Common myeloid progenitor, CD34-positive (primary cell): ENCODE data around the gene RFC5.
A peak's percentile ranks its signal among the peaks of the same experiment; 100 is the strongest.

Source experiments
- CTCF ChIA-PET: fragments of 350-600 bp; sonication (Branson Sonifier 250); formaldehyde crosslinking; loops from one replicate; lab custom pipeline; 2021; ENCODE audit warnings: antibody characterized with exemption; lab: Charles Lee
- POLR2A ChIA-PET: fragments of 350-600 bp; sonication (Branson Sonifier 250); formaldehyde crosslinking; loops from one replicate; lab custom pipeline; 2021; ENCODE audit warnings: antibody characterized with exemption; lab: Charles Lee
- DNase-seq, 3 donors: peaks; one replicate each; pipeline versions ENCODE4 v3.0.0 to v3.0.0-alpha.2; 2013
- H3K27ac ChIP-seq, 2 experiments: 1 replicate in 1 of 2; 2 replicates in 1 of 2; pipeline ENCODE4 v1.7.0; 2013; ENCODE audit warnings: inconsistent platforms in 2 of 2, low read length in 2 of 2, mild to moderate bottlenecking in 2 of 2, low read depth in 1 of 2, moderate library complexity in 1 of 2; ENCODE audit not compliant: severe bottlenecking in 2 of 2, insufficient read depth in 1 of 2, poor library complexity in 1 of 2
- H3K27me3 ChIP-seq, 5 experiments: replicated peaks in 2 of 5; 1 replicate in 3 of 5; 2 replicates in 2 of 5; pipeline versions ENCODE4 v1.6.1 to v1.7.0; 2013; ENCODE audit warnings: low read length in 4 of 5, mild to moderate bottlenecking in 2 of 5, moderate library complexity in 2 of 5, inconsistent platforms in 1 of 5; ENCODE audit not compliant: insufficient read depth in 5 of 5, control insufficient read depth in 4 of 5
- H3K36me3 ChIP-seq, 4 experiments: 1 replicate in 2 of 4; 2 replicates in 2 of 4; pipeline versions ENCODE4 v1.6.1 to v1.7.0; 2013; ENCODE audit warnings: low read length in 3 of 4, control low read depth in 1 of 4, mild to moderate bottlenecking in 1 of 4; ENCODE audit not compliant: control insufficient read depth in 4 of 4, insufficient read depth in 4 of 4
- H3K4me1 ChIP-seq, 4 experiments: 1 replicate in 3 of 4; 2 replicates in 1 of 4; pipeline versions ENCODE4 v1.6.1 to v1.7.1; 2013; ENCODE audit warnings: low read length in 3 of 4, mild to moderate bottlenecking in 3 of 4, control low read depth in 1 of 4, inconsistent platforms in 1 of 4, moderate library complexity in 1 of 4; ENCODE audit not compliant: control insufficient read depth in 4 of 4, insufficient read depth in 4 of 4; ENCODE audit errors: control extremely low read depth in 1 of 4
- H3K4me3 ChIP-seq, 7 experiments: 1 replicate in 4 of 7; 2 replicates in 3 of 7; pipeline versions ENCODE4 v1.5.1 to v1.7.0; 2013; ENCODE audit warnings: mild to moderate bottlenecking in 7 of 7, low read length in 6 of 7, moderate library complexity in 6 of 7, inconsistent platforms in 2 of 7, low read depth in 2 of 7, control low read depth in 1 of 7; ENCODE audit not compliant: insufficient read depth in 4 of 7, control insufficient read depth in 1 of 7; ENCODE audit errors: extremely low read depth in 1 of 7
- H3K9me3 ChIP-seq, 5 experiments: 1 replicate in 4 of 5; 2 replicates in 1 of 5; pipeline versions ENCODE4 v1.6.1 to v1.7.1; 2013; ENCODE audit warnings: low read length in 4 of 5, mild to moderate bottlenecking in 2 of 5, inconsistent platforms in 1 of 5, low read depth in 1 of 5, moderate library complexity in 1 of 5; ENCODE audit not compliant: control insufficient read depth in 4 of 5, insufficient read depth in 2 of 5; ENCODE audit errors: control extremely low read depth in 1 of 5
- WGBS: methylation state at CpG from one replicate; pipeline ENCODE4 v1.1.5; 2013; ENCODE audit not compliant: insufficient coverage; 5-methylcytosine and 5-hydroxymethylcytosine counted together

Gene RFC5

GRCh38 chr12:118055865-118056773 lies 39.6 kb downstream of the RFC5 start:
- no peak for DNase-seq
- H3K4me3 ChIP-seq, result no peak overlapping the region
- ChIA-PET POLR2A (interaction anchor here (0.6 kb wide), 1 partner anchor 1607 kb away, joined by 3 read pairs; no protein-coding TSS in a partner anchor), CTCF (interaction anchor here (1.0 to 3.1 kb wide), 4 partner anchors 9 to 37 kb away, joined by 3 to 24 read pairs (median 4); no protein-coding TSS in a partner anchor)
- H3K36me3 ChIP-seq, result peaks cover 0 to 16% (median 5%) of the 10 kb centered on the region in 4 experiments
- H3K9me3 ChIP-seq, result no peaks in the 10 kb centered on the region
- H3K27ac ChIP-seq, result no peak overlapping the region
- H3K27me3 ChIP-seq, result no peaks in the 10 kb centered on the region
- 97% methylated on average over 11 of the region's 13 CpGs for whole genome bisulfite sequencing
- peaks cover 0 to 14% (median 11%) of the 10 kb centered on the region in 4 experiments for H3K4me1 ChIP-seq

DNA sequence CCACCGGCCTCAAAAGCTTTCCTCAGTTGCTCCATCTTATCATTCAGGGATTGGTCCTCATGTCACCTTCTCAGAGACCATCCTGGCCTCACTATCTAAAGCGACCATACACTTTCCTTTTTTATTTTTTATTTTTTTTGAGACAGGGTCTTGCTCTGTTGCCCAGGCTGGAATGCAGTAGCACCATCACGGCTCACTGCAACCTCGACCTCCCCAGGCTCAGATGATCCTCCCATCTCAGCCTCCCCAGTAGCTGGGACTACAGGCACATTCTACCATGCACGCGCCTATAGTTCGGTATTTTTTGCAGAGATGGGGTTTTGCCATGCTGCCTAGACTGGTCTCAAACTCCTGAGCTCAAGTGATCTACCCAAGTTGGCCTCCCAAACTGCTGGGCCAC lies 41.7 kb downstream of the RFC5 start:
- WGBS, result 97% methylated on average over 7 of the region's 7 CpGs

GRCh38 chr12:118058881-118059280 lies 42.4 kb downstream of the RFC5 start:
- POLR2A ChIA-PET, result no interaction called here
- Histone ChIP-seq H3K27me3 (no peaks in the 10 kb centered on the region), H3K27ac (no peak overlapping the region), H3K4me3 (no peak overlapping the region), H3K9me3 (no peaks in the 10 kb centered on the region), H3K4me1 (peaks cover 3 to 34% (median 22%) of the 10 kb centered on the region in 4 experiments), H3K36me3 (no peaks in the 10 kb centered on the region)
- WGBS, result 84% methylated on average over 5 of the region's 8 CpGs
- CTCF ChIA-PET, result interaction anchor here (1.0 to 1.3 kb wide), 3 partner anchors 10 to 15 kb away, joined by 3 read pairs; no protein-coding TSS in a partner anchor
- peak in 1 of 3 donors; percentile 11 for DNase-seq

More for the DNA sequence above, 41.7 kb downstream of the RFC5 start:
- Histone ChIP-seq H3K27ac (no peak overlapping the region), H3K4me3 (no peak overlapping the region), H3K9me3 (no peaks in the 10 kb centered on the region), H3K4me1 (peaks cover 0 to 27% (median 19%) of the 10 kb centered on the region in 4 experiments), H3K27me3 (no peaks in the 10 kb centered on the region), H3K36me3 (no peaks in the 10 kb centered on the region)
- POLR2A ChIA-PET, result no interaction called here
- CTCF ChIA-PET, result interaction anchor here (1.0 kb wide), 1 partner anchor 14 kb away, joined by 3 read pairs; no protein-coding TSS in a partner anchor
- DNase-seq, result no peak

DNA sequence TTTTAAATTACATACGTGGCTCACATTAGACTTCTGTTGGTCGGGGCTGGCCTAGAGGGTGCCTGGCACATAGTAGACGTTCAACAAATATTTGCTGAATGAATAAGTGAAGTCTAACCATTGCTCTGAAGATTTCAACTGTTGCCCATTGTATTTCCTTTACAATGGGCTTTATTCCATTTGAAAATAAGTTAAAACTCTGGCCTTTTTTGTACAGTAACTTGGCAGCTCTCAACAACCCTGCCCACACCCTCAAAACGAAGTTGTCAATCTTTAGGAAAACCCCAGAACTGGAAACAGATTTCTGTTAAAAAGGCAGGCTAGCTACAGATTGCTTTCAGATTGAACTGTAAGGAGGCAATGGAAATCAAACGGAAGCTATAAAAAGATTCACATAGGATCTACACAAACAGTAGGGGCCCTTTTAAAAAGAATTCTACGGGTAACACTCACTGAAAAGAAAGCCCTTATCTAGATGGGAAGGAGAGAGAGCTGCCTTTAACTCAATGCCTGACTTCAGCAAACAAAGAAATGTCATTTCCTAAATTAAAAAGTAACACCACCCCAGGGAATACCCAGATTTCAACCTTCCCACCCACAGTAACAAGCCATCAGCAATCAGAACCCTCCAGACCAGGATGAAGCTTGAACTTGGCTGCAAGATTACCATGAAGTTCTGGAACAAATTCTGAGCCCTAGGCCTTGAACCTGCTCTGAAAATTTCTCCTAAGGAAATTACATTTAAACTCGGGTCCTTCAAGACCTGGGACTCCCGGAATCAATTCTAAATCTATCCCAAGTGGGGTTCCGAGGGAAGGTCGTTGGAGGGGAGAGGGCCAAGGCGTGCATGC lies 43.1 kb downstream of the RFC5 start:
- H3K9me3 ChIP-seq, result no peaks in the 10 kb centered on the region
- peak overlapping the region in 6 of 7 experiments; percentile 68 to 97 (median 84) for H3K4me3 ChIP-seq
- H3K27me3 ChIP-seq, result no peaks in the 10 kb centered on the region
- ChIA-PET POLR2A (no interaction called here), CTCF (interaction anchor here (1.1 to 1.3 kb wide), 2 partner anchors 11 to 15 kb away, joined by 3 read pairs; no protein-coding TSS in a partner anchor)
- peaks cover 3 to 41% (median 26%) of the 10 kb centered on the region in 4 experiments for H3K4me1 ChIP-seq
- no peaks in the 10 kb centered on the region for H3K36me3 ChIP-seq
- WGBS, result 63% methylated on average over 7 of the region's 11 CpGs
- DNase-seq, result peak in 1 of 3 donors; percentile 2
- peak overlapping the region in 1 of 2 experiments; percentile 73 for H3K27ac ChIP-seq

GRCh38 chr12:118060301-118061010 lies 44.0 kb downstream of the RFC5 start:
- peaks cover 7 to 49% (median 34%) of the 10 kb centered on the region in 4 experiments for H3K4me1 ChIP-seq
- 3% methylated on average over 33 of the region's 46 CpGs for WGBS
- H3K9me3 ChIP-seq, result no peaks in the 10 kb centered on the region
- H3K27ac ChIP-seq, result peak overlapping the region; percentile 33 to 73
- CTCF ChIA-PET, result interaction anchor here (1.1 to 1.3 kb wide), 2 partner anchors 12 to 16 kb away, joined by 3 read pairs; no protein-coding TSS in a partner anchor
- POLR2A ChIA-PET, result no interaction called here
- peak in 2 of 3 donors; percentile 43 to 56 for DNase-seq
- no peaks in the 10 kb centered on the region for H3K27me3 ChIP-seq
- H3K36me3 ChIP-seq, result no peaks in the 10 kb centered on the region
- H3K4me3 ChIP-seq, result peak overlapping the region; percentile 68 to 97 (median 83)
